ENCODE measurements around the gene TSPAN4. TPM values are rescaled to one million over a fixed set of nuclear protein-coding genes. Genes with fewer than 3 reads are reported as not detected.

Gene TSPAN4
- total and polyA plus RNA-seq, 10 donors, result 32.1 to 140 (median 107) TPM

- DNase-seq, result no peak
- H3K27ac ChIP-seq, result peak overlapping the region in 1 of 8 donors; percentile 14
- H3K9me3 ChIP-seq, result no peaks in the 10 kb centered on the region
- H3K4me1 ChIP-seq, result peaks cover 0 to 13% (median 3%) of the 10 kb centered on the region in 6 donors
- H3K4me3 ChIP-seq, result no peak overlapping the region
- no peaks in the 10 kb centered on the region for H3K27me3 ChIP-seq (replicated peaks in 1 of 7)
- TF ChIP-seq, protein P1, sequence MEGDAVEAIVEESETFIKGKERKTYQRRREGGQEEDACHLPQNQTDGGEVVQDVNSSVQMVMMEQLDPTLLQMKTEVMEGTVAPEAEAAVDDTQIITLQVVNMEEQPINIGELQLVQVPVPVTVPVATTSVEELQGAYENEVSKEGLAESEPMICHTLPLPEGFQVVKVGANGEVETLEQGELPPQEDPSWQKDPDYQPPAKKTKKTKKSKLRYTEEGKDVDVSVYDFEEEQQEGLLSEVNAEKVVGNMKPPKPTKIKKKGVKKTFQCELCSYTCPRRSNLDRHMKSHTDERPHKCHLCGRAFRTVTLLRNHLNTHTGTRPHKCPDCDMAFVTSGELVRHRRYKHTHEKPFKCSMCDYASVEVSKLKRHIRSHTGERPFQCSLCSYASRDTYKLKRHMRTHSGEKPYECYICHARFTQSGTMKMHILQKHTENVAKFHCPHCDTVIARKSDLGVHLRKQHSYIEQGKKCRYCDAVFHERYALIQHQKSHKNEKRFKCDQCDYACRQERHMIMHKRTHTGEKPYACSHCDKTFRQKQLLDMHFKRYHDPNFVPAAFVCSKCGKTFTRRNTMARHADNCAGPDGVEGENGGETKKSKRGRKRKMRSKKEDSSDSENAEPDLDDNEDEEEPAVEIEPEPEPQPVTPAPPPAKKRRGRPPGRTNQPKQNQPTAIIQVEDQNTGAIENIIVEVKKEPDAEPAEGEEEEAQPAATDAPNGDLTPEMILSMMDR (IDR thresholded peaks at IDR 0.05 in 8 of 11, conservative IDR thresholded peaks at IDR 0.05 in 3 of 11), result no peak
- TF ChIP-seq POLR2AphosphoS5 (IDR thresholded peaks at IDR 0.05) (no peak), POLR2A (IDR thresholded peaks at IDR 0.05) (no peak)
- 89 to 94% (median 92%) methylated on average over 40 to 45 of the region's 45 CpGs for WGBS, 5 donors
- intact Hi-C loops (cut with DNase I; ENCODE audit: low total_unique reads), result no loop called here
- H3K36me3 ChIP-seq, result peaks cover 0 to 97% (median 34%) of the 10 kb centered on the region in 6 donors
Observed at GRCh38 chr11:888310-889212, 45.9 kb downstream of the TSPAN4 start.

GRCh38 chr11:889257-889656 lies 46.6 kb downstream of the TSPAN4 start:
- Histone ChIP-seq H3K27me3 (replicated peaks in 1 of 7) (no peaks in the 10 kb centered on the region), H3K4me3 (no peak overlapping the region), H3K27ac (no peak overlapping the region), H3K4me1 (peaks cover 0 to 7% (median 2%) of the 10 kb centered on the region in 6 donors), H3K9me3 (no peaks in the 10 kb centered on the region), H3K36me3 (peaks cover 0 to 95% (median 31%) of the 10 kb centered on the region in 6 donors)
- 91 to 97% (median 94%) methylated on average over 12 to 13 of the region's 13 CpGs for WGBS, 5 donors
- TF ChIP-seq POLR2AphosphoS5 (IDR thresholded peaks at IDR 0.05) (no peak), POLR2A (IDR thresholded peaks at IDR 0.05) (no peak)
- TF ChIP-seq, protein P1 (IDR thresholded peaks at IDR 0.05 in 8 of 11, conservative IDR thresholded peaks at IDR 0.05 in 3 of 11), result no peak
- intact Hi-C loops (cut with DNase I; ENCODE audit: low total_unique reads), result no loop called here
- no peak for DNase-seq

DNA sequence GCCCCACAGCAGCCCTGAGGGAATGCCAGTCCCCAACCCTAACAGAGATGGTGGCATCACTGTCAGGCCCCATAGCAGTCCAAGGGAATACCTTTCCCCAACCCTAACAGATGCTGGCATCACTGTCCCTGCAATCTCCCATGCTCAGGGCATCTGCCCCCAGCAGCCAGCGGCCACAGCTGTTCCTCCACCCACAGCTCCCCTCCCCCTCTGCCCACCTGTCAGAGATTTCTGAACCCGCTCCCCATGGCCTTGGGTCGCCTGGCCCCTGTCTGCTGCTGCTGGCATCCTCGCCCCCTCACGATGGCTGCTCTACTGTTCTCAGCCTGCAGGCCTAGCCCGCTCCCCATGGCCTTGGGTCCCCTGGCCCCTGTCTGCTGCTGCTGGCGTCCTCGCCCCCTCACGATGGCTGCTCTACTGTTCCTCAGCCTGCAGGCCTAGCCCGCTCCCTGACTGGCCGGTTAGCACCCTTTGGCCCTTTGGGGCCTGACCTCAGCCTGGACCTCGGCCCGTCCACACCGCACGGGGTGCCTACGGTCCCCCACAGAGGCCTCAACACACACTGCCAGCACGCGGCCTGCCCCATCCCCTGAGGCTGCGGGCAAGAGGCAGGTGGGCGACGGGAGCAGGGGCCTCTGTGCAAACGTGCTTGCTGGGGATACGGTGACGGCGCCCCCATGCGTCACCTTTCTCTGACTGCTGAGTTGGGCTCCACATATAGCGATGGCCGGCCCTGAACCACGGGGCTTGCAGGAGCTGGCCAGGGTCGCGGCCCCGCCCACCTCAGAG lies 47.2 kb downstream of the TSPAN4 start:
- peaks cover 0 to 5% (median 0%) of the 10 kb centered on the region in 6 donors for H3K4me1 ChIP-seq
- intact Hi-C loops (cut with DNase I; ENCODE audit: low total_unique reads), result no loop called here
- H3K27ac ChIP-seq, result no peak overlapping the region
- TF ChIP-seq POLR2AphosphoS5 (IDR thresholded peaks at IDR 0.05) (no peak), POLR2A (IDR thresholded peaks at IDR 0.05) (no peak)
- TF ChIP-seq, protein P1 (IDR thresholded peaks at IDR 0.05 in 8 of 11, conservative IDR thresholded peaks at IDR 0.05 in 3 of 11), result no peak
- H3K9me3 ChIP-seq, result no peaks in the 10 kb centered on the region
- no peaks in the 10 kb centered on the region for H3K27me3 ChIP-seq (replicated peaks in 1 of 7)
- DNase-seq, result no peak
- H3K36me3 ChIP-seq, result peaks cover 0 to 95% (median 31%) of the 10 kb centered on the region in 6 donors
- WGBS, 5 donors, result 91 to 96% (median 94%) methylated on average over 16 to 32 of the region's 32 CpGs
- no peak overlapping the region for H3K4me3 ChIP-seq

All from spleen (tissue), 11 donors.